Cardiac fibroblast (primary cell): Measurements from ENCODE around the gene PEPD.

Experiments
- DNase-seq, 2 donors: peaks; one replicate each; pipeline versions ENCODE4 v3.0.0 to v3.0.0-alpha.2; 2010; ENCODE audit warnings: low read depth in 2 of 2
- H3K4me3 ChIP-seq, 2 donors: replicated peaks in 1 of 2; 1 replicate in 1 of 2; 2 replicates in 1 of 2; pipeline ENCODE4 v1.5.1; 2011; ENCODE audit warnings: low read depth in 2 of 2, low read length in 2 of 2, mild to moderate bottlenecking in 2 of 2, moderate library complexity in 1 of 2
- CTCF ChIP-seq: IDR thresholded peaks from one replicate; pipeline ENCODE4 v1.5.1; 2011; ENCODE audit warnings: low read depth, mild to moderate bottlenecking, low read length, inconsistent platforms

Gene PEPD

GRCh38 chr19:33349319-33350289 is 172.0 kb downstream of the PEPD start:
- H3K4me3 ChIP-seq: no peak overlapping the region
- no peak for DNase-seq
- no peak for TF ChIP-seq CTCF

- peak; percentile 16 to 39 for DNase-seq
- H3K4me3 ChIP-seq: no peak overlapping the region
- TF ChIP-seq CTCF: no peak
Observed at GRCh38 chr19:33348301-33349010, 173.1 kb downstream of the PEPD start.

- DNase-seq: no peak
- no peak overlapping the region for H3K4me3 ChIP-seq
- TF ChIP-seq CTCF: no peak
Observed at GRCh38 chr19:33347300-33347699, 174.3 kb downstream of the PEPD start.

GRCh38 chr19:33346665-33347064 is 174.9 kb downstream of the PEPD start:
- H3K4me3 ChIP-seq: no peak overlapping the region
- TF ChIP-seq CTCF: no peak
- no peak for DNase-seq

- no peak overlapping the region for H3K4me3 ChIP-seq
- TF ChIP-seq CTCF: no peak
- DNase-seq: no peak
Observed at GRCh38 chr19:33345163-33345562, 176.4 kb downstream of the PEPD start.

GRCh38 chr19:33344573-33344925 is 177.0 kb downstream of the PEPD start:
- H3K4me3 ChIP-seq: no peak overlapping the region
- DNase-seq: no peak
- TF ChIP-seq CTCF: no peak
